NCI-H510A (cell line): Measurements from ENCODE around the gene FMO3.

ENCODE experiments used
- DNase-seq: peaks from one replicate; lab custom pipeline; 2025; lab: John Stamatoyannopoulos, UW

Gene FMO3

GRCh38 chr1:171159148-171159547, 68.4 kb downstream of the FMO3 start:
- no peak for DNase-seq

GRCh38 chr1:171160211-171160610, 69.5 kb downstream of the FMO3 start:
- no peak for DNase-seq

- DNase-seq = no peak
These were observed 70.1 kb downstream of the FMO3 start for GRCh38 chr1:171160639-171161354.

- no peak for DNase-seq
These were observed 70.7 kb downstream of the FMO3 start for GRCh38 chr1:171161431-171161830.

GRCh38 chr1:171166361-171166760, 75.7 kb downstream of the FMO3 start:
- no peak for DNase-seq
